Stimulated activated naive CD4-positive, alpha-beta T cell (primary cell): Measurements from ENCODE around the gene RTF2.
A peak's percentile ranks its signal among the peaks of the same experiment; 100 is the strongest.

Experiments used
- DNase-seq, 6 experiments: peaks; one replicate each; lab custom pipeline; 2025; lab: John Stamatoyannopoulos, UW

The RTF2 gene, protein sequence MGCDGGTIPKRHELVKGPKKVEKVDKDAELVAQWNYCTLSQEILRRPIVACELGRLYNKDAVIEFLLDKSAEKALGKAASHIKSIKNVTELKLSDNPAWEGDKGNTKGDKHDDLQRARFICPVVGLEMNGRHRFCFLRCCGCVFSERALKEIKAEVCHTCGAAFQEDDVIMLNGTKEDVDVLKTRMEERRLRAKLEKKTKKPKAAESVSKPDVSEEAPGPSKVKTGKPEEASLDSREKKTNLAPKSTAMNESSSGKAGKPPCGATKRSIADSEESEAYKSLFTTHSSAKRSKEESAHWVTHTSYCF

DNA sequence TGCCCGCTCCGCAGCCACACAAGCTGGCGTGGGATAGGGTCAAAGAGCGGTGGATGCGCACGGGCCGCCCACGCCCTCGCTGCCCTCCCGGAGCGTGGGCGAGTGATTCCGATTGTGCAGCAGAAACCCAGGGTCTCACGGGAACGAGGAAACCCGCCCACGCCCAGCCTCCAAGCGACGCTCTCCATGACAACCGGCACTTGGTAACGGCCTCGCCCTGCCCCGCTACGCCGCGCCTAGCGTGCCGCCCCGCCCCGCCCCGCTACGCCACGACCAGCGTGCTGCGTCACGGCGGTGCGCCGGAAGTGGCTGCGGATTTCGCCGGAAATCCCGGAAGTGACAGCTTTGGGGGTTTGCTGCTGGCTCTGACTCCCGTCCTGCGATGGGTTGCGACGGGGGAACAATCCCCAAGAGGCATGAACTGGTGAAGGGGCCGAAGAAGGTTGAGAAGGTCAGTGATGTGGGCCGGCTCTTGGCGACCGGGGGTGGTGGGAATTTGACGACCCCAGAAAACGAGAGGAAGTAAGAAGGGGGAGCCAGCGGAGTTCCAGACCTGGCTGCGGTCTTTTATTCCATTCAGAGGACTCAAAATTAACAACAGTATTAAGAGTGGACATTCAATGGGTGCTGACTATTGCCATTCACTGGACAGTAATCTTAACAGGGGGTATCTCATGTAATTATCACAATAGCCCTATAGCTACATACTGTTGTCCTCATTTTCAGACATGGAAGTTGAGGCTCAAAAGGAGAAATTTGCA lies at the start of gene RTF2:
RTF2 (plus strand) TSS at position 312 of the 761 bp plus-strand sequence; CDS start at position 383, 71 bp downstream.
- peak; percentile 93 to 97 (median 94) for DNase-seq

DNA sequence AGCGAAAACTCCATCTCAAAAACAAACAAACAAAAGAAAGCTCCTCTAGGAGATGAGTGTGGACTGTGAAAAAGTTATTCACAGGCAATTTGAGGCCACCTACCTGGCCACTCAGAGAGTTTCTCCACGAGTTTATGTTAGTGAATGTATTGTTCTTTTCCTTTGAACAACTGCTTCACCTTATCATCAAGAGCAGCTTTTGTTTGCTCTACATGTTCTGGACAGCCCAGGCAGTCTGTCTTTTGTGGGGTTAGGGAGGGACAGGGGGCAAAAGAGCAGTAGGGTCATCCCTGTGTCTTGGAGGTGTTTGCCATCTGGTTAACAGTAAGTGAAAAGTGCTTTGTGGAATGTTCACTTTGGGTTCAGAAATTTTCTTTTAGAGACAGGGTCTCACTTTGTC lies 48.4 kb upstream of the RTF2 start:
- no peak for DNase-seq

DNA sequence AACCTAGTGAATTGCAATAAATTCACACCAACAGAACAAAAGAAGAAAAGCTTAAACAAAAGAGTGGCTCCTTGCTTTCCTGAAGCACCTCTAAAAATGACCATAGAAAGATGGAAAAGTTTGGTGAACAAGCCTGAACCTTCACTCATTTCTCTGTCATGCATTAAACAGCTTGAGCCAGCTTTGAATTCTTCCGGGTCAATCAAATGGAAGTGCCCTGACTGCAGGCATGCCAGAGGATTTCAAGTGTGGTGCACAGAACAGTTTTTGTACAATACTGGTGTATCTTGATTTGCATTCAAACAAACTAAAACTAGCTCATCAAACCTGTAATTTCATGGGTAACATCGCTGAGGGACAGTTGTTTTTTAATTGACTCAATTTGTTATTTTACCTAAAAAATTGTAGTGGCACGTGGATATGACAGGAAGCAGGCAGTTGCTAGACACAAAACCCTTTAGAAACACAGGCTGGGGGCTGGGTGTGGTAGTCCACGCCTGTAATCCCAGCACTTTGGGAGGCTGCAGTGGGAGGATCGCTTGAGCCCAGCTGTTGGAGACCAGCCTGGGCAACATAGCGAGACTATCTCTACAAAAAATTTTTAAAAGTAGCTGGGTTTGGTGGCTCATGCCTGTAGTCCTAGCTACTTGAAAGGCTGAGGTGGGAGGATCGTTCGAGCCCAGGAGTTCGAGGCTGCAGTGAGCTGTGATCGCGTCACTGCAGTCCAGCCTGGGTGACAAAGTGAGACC lies 47.3 kb upstream of the RTF2 start:
- peak in 2 of 6 experiments; percentile 5 to 22 for DNase-seq

GRCh38 chr20:56422076-56422823 lies 46.2 kb upstream of the RTF2 start:
- no peak for DNase-seq

- DNase-seq: no peak
Observed at GRCh38 chr20:56422824-56423189, 45.6 kb upstream of the RTF2 start.

DNA sequence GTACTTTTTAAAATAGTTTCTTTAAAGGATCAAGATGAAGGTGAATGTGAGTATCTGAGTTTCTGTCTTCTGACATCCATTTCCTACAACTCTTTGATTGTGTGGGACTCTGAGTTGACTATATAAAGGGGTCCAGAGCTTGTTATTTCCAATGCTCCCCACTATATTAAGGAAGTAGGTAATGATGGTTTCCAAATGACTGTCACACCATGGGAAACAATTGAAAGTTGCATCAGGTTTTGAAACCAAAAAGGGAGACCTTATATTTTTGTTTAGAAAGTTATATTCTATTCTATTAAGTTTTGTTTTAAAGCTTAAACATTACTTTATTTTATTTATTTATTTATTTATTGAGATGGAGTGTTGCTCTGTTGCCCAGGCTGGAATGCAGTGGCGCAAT lies 45.2 kb upstream of the RTF2 start:
- no peak for DNase-seq

GRCh38 chr20:56423886-56424285 lies 44.5 kb upstream of the RTF2 start:
- no peak for DNase-seq

DNA sequence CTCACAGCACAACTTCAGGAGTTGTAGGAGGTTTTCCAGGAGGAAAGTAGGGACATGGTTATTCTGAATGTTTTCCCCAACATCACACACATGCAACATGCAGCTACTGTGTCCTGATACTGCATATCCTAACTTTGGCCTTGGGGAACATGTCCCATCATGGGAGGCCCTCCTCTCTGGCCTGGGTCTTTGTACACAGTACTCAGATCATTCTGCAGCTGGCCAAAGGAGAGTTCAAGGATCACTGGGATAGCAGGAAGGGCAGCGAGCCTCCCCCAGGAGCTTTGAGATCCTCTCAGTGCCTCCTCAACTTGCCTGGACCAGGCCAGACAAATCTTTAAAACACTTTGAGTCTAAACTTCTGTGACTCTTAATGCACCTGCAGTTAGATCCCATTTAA lies 43.5 kb upstream of the RTF2 start:
- DNase-seq: no peak

- DNase-seq: no peak
Observed at GRCh38 chr20:56426026-56426425, 42.4 kb upstream of the RTF2 start.

DNA sequence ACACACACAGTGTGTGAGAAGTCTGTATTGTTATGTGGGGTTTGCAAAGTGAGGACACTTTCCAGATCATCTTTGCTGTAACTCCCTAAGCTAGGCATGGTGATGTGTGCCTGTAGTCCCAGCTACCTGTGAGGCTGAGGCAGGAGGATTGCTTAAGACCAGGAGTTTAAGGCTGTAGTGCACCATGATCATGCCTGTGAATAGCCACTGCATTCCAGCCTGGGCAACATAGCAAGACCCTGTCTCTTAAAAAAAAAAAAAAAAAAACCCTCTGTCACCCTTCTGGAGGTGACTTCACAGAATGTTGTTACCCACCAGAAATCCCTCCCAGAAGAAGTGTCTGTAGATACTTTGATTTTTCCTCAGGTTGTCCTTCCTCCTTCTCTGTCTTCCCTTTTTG lies 41.5 kb upstream of the RTF2 start:
- DNase-seq: no peak

DNA sequence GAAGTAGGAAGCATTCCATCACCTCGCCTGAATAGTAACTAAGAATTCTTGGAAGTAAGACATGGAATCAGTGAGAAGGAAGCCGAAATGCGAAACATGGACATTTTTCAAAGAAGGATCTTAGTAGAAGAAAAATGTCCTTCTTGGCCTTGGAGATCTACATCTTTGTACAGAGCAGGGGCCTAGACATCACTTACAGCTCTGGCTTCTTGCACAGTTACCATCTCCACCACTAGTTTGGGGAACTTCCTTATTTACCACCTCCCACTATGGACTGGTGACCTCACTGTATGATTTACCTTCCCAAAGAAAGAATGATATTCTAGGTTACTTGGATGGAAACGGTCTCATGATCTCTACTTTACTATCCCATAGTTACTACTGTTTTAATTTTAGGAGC lies 40.6 kb upstream of the RTF2 start:
- DNase-seq: no peak

- DNase-seq: no peak
Observed at GRCh38 chr20:56428410-56428809, 40.0 kb upstream of the RTF2 start.

DNA sequence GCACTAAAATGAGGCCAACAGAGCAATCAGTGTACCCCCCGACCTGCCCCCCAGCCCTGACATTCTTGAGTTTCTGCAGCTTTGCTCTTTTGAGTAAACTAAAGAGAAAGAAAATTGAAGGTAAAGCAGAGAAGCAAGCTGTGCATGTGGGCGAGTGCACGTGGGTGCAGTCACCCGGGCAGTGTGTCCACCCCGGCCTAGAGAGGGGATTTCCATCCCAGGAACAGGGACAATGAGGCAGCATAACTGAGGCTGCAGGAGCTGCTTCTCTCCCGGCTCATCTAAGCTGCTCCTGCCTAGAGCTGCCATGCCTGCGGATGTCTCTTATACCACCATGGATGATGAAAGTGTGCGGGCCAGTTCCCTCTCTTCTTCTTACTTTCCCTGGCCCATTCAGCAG lies 39.5 kb upstream of the RTF2 start:
- no peak for DNase-seq

GRCh38 chr20:56429502-56429901 lies 38.9 kb upstream of the RTF2 start:
- peak in 1 of 6 experiments; percentile 9 for DNase-seq

DNA sequence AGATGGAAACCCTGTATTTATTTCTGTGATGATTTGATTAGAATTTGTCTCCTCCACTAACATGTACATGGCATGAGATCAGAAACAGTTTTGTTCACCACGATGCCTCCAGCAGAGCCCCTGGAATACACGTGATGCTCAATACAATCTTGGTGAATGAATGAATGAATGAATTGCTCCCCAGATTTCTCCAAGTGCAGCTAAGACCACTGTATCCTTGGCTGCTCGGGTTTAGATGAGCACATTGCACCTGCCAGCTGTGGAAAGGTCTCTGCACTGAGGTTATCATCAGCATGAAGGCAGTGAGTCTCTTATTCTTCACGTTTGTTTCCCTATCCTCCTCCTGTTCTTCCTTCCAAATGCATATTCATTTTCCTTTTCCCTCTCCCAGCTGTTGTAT lies 38.5 kb upstream of the RTF2 start:
- no peak for DNase-seq

GRCh38 chr20:56430461-56430860 lies 38.0 kb upstream of the RTF2 start:
- DNase-seq: no peak

GRCh38 chr20:56430957-56431356 lies 37.5 kb upstream of the RTF2 start:
- DNase-seq: no peak

DNA sequence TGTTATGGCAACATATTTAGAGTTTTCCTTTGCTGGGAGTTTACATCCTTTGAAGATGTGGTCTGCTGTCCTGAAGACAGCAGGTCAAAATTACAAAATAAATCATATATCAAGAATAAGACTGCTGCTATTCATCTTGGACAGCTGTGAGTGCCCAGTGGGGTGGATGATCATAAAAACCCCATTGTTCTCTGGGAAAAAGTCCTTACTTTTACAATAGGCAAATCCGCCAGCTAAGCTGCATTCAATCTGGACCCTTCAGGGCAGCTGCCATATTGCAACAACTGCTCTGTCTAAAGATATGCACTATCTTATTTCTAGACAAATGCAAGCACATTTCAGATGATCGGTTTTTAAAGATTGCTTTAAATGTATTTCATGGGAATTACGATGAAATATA lies 37.0 kb upstream of the RTF2 start:
- DNase-seq: no peak

GRCh38 chr20:56433221-56433879 lies 35.1 kb upstream of the RTF2 start:
- DNase-seq: no peak

GRCh38 chr20:56433880-56434255 lies 34.6 kb upstream of the RTF2 start:
- DNase-seq: no peak

DNA sequence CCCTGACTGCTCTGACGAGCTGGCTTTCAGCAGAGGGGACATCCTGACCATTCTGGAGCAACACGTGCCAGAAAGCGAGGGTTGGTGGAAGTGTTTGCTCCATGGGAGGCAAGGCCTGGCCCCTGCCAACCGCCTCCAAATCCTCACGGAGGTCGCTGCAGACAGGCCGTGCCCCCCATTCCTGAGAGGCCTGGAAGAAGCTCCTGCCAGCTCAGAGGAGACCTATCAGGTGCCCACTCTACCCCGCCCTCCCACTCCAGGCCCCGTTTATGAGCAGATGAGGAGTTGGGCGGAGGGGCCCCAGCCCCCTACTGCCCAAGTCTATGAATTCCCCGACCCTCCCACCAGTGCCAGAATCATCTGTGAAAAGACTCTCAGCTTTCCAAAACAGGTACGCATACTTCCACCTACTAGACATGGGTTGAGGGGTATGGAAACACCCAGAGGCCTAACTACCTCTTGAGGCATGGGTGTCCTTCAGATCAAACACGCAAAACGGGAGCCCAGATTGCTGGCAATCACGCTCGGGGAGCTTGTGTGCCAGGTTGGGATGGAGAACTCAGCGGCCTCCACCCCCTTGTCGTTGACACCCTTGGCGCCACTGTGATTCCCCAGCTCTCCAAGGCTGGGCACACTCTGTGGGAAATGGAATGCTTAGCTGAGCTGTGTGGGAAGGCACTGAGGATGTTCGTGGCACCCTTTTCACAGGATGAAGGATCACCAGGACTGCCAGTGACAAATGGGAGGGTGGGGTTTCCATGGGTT lies 31.0 kb upstream of the RTF2 start:
- no peak for DNase-seq
